ENCODE data around the gene SLC2A1.

The SLC2A1 gene

GRCh38 chr1:42957880-42958487 is 684 bp downstream of the SLC2A1 start:
- peak; percentile 43 for DNase-seq

- DNase-seq = no peak
Observed at GRCh38 chr1:42957229-42957879, 1.3 kb downstream of the SLC2A1 start.

GRCh38 chr1:42956739-42957138 is 1.9 kb downstream of the SLC2A1 start:
- DNase-seq = no peak

GRCh38 chr1:42955311-42956063 is 3.2 kb downstream of the SLC2A1 start:
- DNase-seq = no peak

- DNase-seq = no peak
Observed at GRCh38 chr1:42953182-42954180, 5.2 kb downstream of the SLC2A1 start.

GRCh38 chr1:42952303-42953001 is 6.2 kb downstream of the SLC2A1 start:
- DNase-seq = no peak

GRCh38 chr1:42951588-42951987 is 7.1 kb downstream of the SLC2A1 start:
- DNase-seq = no peak

- DNase-seq = no peak
Observed at GRCh38 chr1:42950116-42950481, 8.6 kb downstream of the SLC2A1 start.

- DNase-seq = no peak
Observed at GRCh38 chr1:42949312-42950115, 9.2 kb downstream of the SLC2A1 start.

- DNase-seq = no peak
Observed at GRCh38 chr1:42947965-42948732, 10.5 kb downstream of the SLC2A1 start.

GRCh38 chr1:42947117-42947516 is 11.6 kb downstream of the SLC2A1 start:
- no peak for DNase-seq

GRCh38 chr1:42946120-42946898 is 12.4 kb downstream of the SLC2A1 start:
- DNase-seq = no peak

GRCh38 chr1:42945164-42945563 is 13.5 kb downstream of the SLC2A1 start:
- no peak for DNase-seq

GRCh38 chr1:42944246-42944928 is 14.3 kb downstream of the SLC2A1 start:
- no peak for DNase-seq

GRCh38 chr1:42943728-42944127 is 14.9 kb downstream of the SLC2A1 start:
- no peak for DNase-seq

- no peak for DNase-seq
Observed at GRCh38 chr1:42943166-42943565, 15.5 kb downstream of the SLC2A1 start.

GRCh38 chr1:42942444-42942843 is 16.2 kb downstream of the SLC2A1 start:
- DNase-seq = no peak

GRCh38 chr1:42941640-42942330 is 16.9 kb downstream of the SLC2A1 start:
- no peak for DNase-seq
